OCI-M2 (cell line): ENCODE results near the gene NPY2R.

Source experiments
- DNase-seq: peaks from one replicate; lab custom pipeline; 2025; ENCODE audit not compliant: unreplicated experiment; lab: John Stamatoyannopoulos, UW

NPY2R gene

GRCh38 chr4:155208258-155209054 lies at the start of gene NPY2R:
TSS of gene NPY2R (plus strand) at chr4:155208636. CDS start at chr4:155213940, 5,304 bp downstream.
- DNase-seq: no peak

GRCh38 chr4:155161357-155161756 lies 47.1 kb upstream of the NPY2R start:
- DNase-seq: no peak

GRCh38 chr4:155164718-155165117 lies 43.7 kb upstream of the NPY2R start:
- DNase-seq: no peak

- no peak for DNase-seq
Observed at GRCh38 chr4:155170569-155170968, 37.9 kb upstream of the NPY2R start.

- no peak for DNase-seq
Observed at GRCh38 chr4:155173371-155173770, 35.1 kb upstream of the NPY2R start.

- DNase-seq: no peak
Observed at GRCh38 chr4:155174668-155175067, 33.8 kb upstream of the NPY2R start.

- DNase-seq: no peak
Observed at GRCh38 chr4:155179216-155179615, 29.2 kb upstream of the NPY2R start.

GRCh38 chr4:155186972-155187371 lies 21.5 kb upstream of the NPY2R start:
- no peak for DNase-seq

GRCh38 chr4:155187989-155188388 lies 20.4 kb upstream of the NPY2R start:
- DNase-seq: no peak

GRCh38 chr4:155190099-155190498 lies 18.3 kb upstream of the NPY2R start:
- DNase-seq: no peak

- no peak for DNase-seq
Observed at GRCh38 chr4:155197757-155198156, 10.7 kb upstream of the NPY2R start.

GRCh38 chr4:155207534-155208257 lies 740 bp upstream of the NPY2R start:
- DNase-seq: no peak

GRCh38 chr4:155220025-155220424 lies 11.6 kb downstream of the NPY2R start:
- DNase-seq: no peak

- no peak for DNase-seq
Observed at GRCh38 chr4:155227131-155227530, 18.7 kb downstream of the NPY2R start.

GRCh38 chr4:155228713-155229112 lies 20.3 kb downstream of the NPY2R start:
- no peak for DNase-seq

- DNase-seq: no peak
Observed at GRCh38 chr4:155232432-155232831, 24.0 kb downstream of the NPY2R start.

- no peak for DNase-seq
Observed at GRCh38 chr4:155234206-155234605, 25.8 kb downstream of the NPY2R start.

- DNase-seq: no peak
Observed at GRCh38 chr4:155237567-155237966, 29.1 kb downstream of the NPY2R start.

- no peak for DNase-seq
Observed at GRCh38 chr4:155241225-155241624, 32.8 kb downstream of the NPY2R start.

- DNase-seq: no peak
Observed at GRCh38 chr4:155241664-155242063, 33.2 kb downstream of the NPY2R start.

GRCh38 chr4:155245105-155245504 lies 36.7 kb downstream of the NPY2R start:
- DNase-seq: no peak
